Measurements from ENCODE around the gene SRSF4.
"Not testable (repeated sequence)": the region's sequence is repeated elsewhere in the genome, so short reads cannot be mapped to it uniquely, and the experiment has no call there.

The SRSF4 gene

GRCh38 chr1:29159773-29160172, 21.9 kb downstream of the SRSF4 start:
- DNase-seq (ENCODE audit: low read depth) = no peak
- H3K4me3 ChIP-seq (ENCODE audit: control insufficient read depth, low read depth, low read length) = no peak overlapping the region
- TF ChIP-seq, protein P1, sequence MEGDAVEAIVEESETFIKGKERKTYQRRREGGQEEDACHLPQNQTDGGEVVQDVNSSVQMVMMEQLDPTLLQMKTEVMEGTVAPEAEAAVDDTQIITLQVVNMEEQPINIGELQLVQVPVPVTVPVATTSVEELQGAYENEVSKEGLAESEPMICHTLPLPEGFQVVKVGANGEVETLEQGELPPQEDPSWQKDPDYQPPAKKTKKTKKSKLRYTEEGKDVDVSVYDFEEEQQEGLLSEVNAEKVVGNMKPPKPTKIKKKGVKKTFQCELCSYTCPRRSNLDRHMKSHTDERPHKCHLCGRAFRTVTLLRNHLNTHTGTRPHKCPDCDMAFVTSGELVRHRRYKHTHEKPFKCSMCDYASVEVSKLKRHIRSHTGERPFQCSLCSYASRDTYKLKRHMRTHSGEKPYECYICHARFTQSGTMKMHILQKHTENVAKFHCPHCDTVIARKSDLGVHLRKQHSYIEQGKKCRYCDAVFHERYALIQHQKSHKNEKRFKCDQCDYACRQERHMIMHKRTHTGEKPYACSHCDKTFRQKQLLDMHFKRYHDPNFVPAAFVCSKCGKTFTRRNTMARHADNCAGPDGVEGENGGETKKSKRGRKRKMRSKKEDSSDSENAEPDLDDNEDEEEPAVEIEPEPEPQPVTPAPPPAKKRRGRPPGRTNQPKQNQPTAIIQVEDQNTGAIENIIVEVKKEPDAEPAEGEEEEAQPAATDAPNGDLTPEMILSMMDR (conservative IDR thresholded peaks at IDR 0.05; ENCODE audit: control insufficient read depth, insufficient read depth, low read depth, low read length) = no peak

DNA sequence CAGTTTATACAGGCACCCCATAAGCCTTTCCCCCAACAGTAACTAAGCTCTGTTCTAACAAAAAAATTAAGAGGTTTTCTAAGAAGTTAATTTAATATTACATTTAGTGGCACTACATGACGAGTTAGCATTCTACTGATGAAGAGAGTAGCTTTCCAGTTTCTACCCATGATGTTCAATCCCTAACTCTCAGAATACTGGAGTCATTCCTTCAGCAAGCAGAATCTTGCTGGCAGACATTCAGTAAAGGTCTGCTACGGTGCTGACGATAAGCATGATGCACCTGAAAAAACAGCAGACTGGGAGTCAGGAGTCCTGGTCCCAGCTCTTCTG, 24.5 kb downstream of the SRSF4 start:
- H3K4me3 ChIP-seq (ENCODE audit: control insufficient read depth, low read depth, low read length) = no peak overlapping the region
- TF ChIP-seq, protein P1 (conservative IDR thresholded peaks at IDR 0.05; ENCODE audit: control insufficient read depth, insufficient read depth, low read depth, low read length) = no peak
- DNase-seq (ENCODE audit: low read depth) = no peak

DNA sequence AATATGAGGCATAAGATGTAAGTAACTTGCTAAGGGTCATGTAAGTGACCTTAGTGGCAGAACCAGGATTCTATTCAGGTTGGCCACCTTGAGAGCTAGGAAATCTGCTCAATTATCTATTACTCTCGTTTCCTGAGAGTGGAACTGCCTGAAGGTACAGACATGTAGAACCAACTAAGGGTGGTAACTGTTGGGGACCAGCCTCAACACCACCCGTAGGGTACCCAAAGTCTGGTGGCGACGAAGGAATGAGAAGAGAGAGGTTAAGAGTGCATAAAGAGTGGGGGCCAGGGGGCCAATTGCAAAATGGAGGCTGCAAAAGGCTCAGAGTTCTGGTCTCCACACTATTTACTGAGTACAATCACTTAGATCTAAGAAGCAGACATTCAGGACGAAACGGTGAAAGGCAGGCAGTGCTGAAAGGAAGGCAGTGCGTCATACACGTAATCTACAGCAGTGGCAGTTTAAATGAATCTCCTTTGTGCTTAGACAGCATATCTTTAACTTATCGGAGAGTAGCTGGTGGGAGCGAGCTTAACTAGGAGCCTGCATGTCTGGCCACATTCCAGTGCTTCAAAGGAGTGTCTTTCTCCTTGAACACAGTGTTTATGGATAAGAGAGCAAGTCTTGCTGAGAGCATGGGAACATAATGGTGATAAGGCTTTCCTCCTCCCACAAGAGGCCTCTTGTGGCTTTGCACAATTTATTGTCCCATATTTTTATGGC, 25.0 kb downstream of the SRSF4 start:
- TF ChIP-seq, protein P1 (conservative IDR thresholded peaks at IDR 0.05; ENCODE audit: control insufficient read depth, insufficient read depth, low read depth, low read length) = no peak

GRCh38 chr1:29152046-29152805, 29.5 kb downstream of the SRSF4 start:
- TF ChIP-seq, protein P1 (conservative IDR thresholded peaks at IDR 0.05; ENCODE audit: control insufficient read depth, insufficient read depth, low read depth, low read length) = no peak
- DNase-seq (ENCODE audit: low read depth) = no peak

More for the DNA sequence above, 25.0 kb downstream of the SRSF4 start:
- no peak for DNase-seq (ENCODE audit: low read depth)
- no peak overlapping the region for H3K4me3 ChIP-seq (ENCODE audit: control insufficient read depth, low read depth, low read length)

GRCh38 chr1:29150346-29150745, 31.4 kb downstream of the SRSF4 start:
- H3K4me3 ChIP-seq (ENCODE audit: control insufficient read depth, low read depth, low read length); DNase-seq (ENCODE audit: low read depth): not testable (repeated sequence)

More at GRCh38 chr1:29152046-29152805, 29.5 kb downstream of the SRSF4 start:
- no peak overlapping the region for H3K4me3 ChIP-seq (ENCODE audit: control insufficient read depth, low read depth, low read length)

DNA sequence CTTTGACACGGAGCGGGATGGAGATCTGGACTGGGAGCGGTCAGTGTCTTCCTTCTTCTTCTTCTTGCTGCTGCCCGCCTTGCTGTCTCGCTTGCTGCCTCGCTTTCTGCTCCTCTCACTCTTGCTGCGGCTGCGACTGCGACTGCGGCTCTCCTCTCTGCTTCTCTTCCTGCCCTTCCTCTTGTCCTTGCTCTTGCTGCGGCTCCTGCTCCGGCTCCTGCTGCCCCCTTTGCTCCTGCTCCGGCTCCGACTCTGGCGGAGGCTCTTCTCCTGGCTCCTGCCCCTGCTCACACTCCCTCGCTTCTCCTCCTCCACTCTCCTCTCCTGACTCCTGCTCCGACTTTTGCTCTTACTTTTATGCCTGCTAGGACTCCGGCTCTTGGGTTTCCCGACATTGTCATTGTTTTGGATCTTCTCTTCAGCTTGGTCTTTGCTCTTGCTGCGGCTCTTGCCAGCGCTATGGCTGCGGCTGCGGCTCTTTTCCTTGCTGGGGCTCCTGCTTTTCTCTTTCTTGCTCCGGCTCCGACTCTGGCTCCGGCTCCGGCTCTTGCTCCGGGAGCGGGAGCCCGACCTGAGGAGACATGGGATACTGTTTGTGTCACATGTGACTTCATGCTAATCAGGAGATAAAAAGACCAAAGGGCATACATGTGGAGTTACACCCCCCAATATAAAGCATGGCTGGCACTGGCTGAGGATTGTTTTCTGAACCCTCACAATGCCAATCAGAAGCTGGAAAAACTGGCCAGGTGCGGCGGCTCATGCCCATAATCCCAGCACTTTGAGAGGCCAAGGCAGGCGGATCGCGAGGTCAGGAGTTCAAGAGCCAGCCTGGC, 32.8 kb downstream of the SRSF4 start:
- TF ChIP-seq, protein P1 (conservative IDR thresholded peaks at IDR 0.05; ENCODE audit: control insufficient read depth, insufficient read depth, low read depth, low read length) = no peak
- peak; percentile 16 for DNase-seq (ENCODE audit: low read depth)
- no peak overlapping the region for H3K4me3 ChIP-seq (ENCODE audit: control insufficient read depth, low read depth, low read length)

Data from fibroblast of mammary gland (primary cell).